GM19025 (cell line): ENCODE data around the gene PDRG1.

ENCODE experiments used
- ATAC-seq: cut with Tn5 transposase; IDR thresholded peaks from one replicate; pipeline ENCODE4 v1.9.1; 2021; ENCODE audit warnings: mild to moderate bottlenecking, low read depth, moderate library complexity; ENCODE audit not compliant: unreplicated experiment

Gene PDRG1

GRCh38 chr20:31951530-31952453 lies at the start of gene PDRG1:
TSS of gene PDRG1 (minus strand) at chr20:31952046. CDS start at chr20:31951961, 85 bp downstream.
- peak; percentile 95 for ATAC-seq

- no peak for ATAC-seq
Observed at GRCh38 chr20:31998246-31998645, 46.4 kb upstream of the PDRG1 start.

GRCh38 chr20:31996996-31997395 lies 45.1 kb upstream of the PDRG1 start:
- ATAC-seq: no peak

GRCh38 chr20:31992086-31992485 lies 40.2 kb upstream of the PDRG1 start:
- no peak for ATAC-seq

GRCh38 chr20:31991339-31991705 lies 39.5 kb upstream of the PDRG1 start:
- no peak for ATAC-seq

- no peak for ATAC-seq
Observed at GRCh38 chr20:31990641-31991338, 38.9 kb upstream of the PDRG1 start.

GRCh38 chr20:31989030-31989645 lies 37.3 kb upstream of the PDRG1 start:
- no peak for ATAC-seq

- no peak for ATAC-seq
Observed at GRCh38 chr20:31988430-31989015, 36.7 kb upstream of the PDRG1 start.

- no peak for ATAC-seq
Observed at GRCh38 chr20:31987744-31988143, 35.9 kb upstream of the PDRG1 start.

- no peak for ATAC-seq
Observed at GRCh38 chr20:31984981-31985471, 33.2 kb upstream of the PDRG1 start.

- no peak for ATAC-seq
Observed at GRCh38 chr20:31981784-31982183, 29.9 kb upstream of the PDRG1 start.

- ATAC-seq: no peak
Observed at GRCh38 chr20:31979713-31980426, 28.0 kb upstream of the PDRG1 start.

- no peak for ATAC-seq
Observed at GRCh38 chr20:31977080-31977479, 25.2 kb upstream of the PDRG1 start.

- no peak for ATAC-seq
Observed at GRCh38 chr20:31975874-31976273, 24.0 kb upstream of the PDRG1 start.

GRCh38 chr20:31974951-31975487 lies 23.2 kb upstream of the PDRG1 start:
- ATAC-seq: no peak

GRCh38 chr20:31974296-31974695 lies 22.4 kb upstream of the PDRG1 start:
- no peak for ATAC-seq

- ATAC-seq: no peak
Observed at GRCh38 chr20:31972471-31973021, 20.7 kb upstream of the PDRG1 start.

- ATAC-seq: no peak
Observed at GRCh38 chr20:31969991-31970390, 18.1 kb upstream of the PDRG1 start.

GRCh38 chr20:31968291-31969126 lies 16.7 kb upstream of the PDRG1 start:
- no peak for ATAC-seq
